Hepatocyte (in vitro differentiated cells): ENCODE results near the gene FLVCR2.

Experiments used
- CTCF ChIP-seq: fragments of 200-600 bp; sonication (generic); IDR thresholded peaks from 2 replicates; pipeline ENCODE4 v1.5.1; 2016; ENCODE audit warnings: antibody characterized with exemption, mild to moderate bottlenecking; ENCODE audit not compliant: poor library complexity
- EZH2 ChIP-seq: fragments of 200-600 bp; sonication (generic); IDR thresholded peaks from 2 replicates; pipeline ENCODE4 v1.6.1; 2016; ENCODE audit warnings: antibody characterized with exemption, mild to moderate bottlenecking, borderline replicate concordance
- EZH2phosphoT487 ChIP-seq: fragments of 200-600 bp; sonication (generic); IDR thresholded peaks from one replicate; pipeline ENCODE4 v1.6.1; 2018; ENCODE audit warnings: antibody characterized with exemption, mild to moderate bottlenecking, low read depth, moderate library complexity; ENCODE audit not compliant: unreplicated experiment, severe bottlenecking

DNA sequence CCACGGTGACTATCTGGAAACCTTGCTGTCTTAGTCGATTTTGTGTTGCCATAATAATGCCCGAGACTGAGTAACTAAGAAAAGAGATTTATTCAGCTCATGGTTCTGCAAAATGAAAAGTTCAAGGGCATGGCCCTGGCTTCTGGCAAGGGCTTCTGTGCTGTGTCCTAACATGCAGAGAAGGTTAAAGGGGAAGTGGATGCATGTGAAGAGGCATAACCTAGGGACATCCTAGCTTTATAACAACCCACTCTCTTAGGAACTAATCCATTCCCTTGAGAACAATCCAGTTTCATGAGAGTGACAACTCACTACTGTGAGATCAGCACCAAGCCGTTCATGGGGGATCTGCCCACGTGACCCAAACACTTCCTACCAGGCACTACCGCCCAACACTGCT lies 11.5 kb downstream of the FLVCR2 start:
- TF ChIP-seq CTCF = no peak
- no peak for TF ChIP-seq EZH2phosphoT487
- TF ChIP-seq EZH2 = no peak
